ENCODE data around the gene ROBO1. TPM values are rescaled to one million over a fixed set of nuclear protein-coding genes. Genes with fewer than 3 reads are reported as not detected.

Gene ROBO1
- total and polyA plus RNA-seq, 4 donors = 1.0 to 30.3 (median 3.9) TPM

DNA sequence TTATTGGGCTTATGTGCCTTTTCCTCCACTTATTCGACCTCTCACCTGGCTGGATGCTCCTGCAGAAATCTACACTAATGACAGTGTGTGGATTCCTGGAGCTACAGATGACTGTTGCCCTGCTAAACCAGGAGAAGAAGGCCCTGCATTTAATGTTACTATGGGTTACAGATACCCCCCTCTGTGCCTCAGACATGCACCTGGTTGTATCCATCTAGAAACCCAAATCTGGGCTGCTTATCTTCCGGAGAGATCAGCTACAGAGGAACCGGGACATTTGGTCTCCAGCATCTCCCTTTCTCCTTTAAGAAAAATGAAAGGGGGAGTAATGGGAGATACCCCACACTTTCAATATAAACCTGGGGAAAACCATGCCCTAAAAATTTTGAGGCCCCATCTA lies 710.0 kb downstream of the ROBO1 start:
- peaks cover 0 to 8% (median 3%) of the 10 kb centered on the region in 4 donors for H3K9me3 ChIP-seq (ENCODE audit: control insufficient read depth in 4 of 4, low read length in 3 of 4)
- DNase-seq (ENCODE audit: low spot score) = no peak
- H3K4me1 ChIP-seq (ENCODE audit: control insufficient read depth in 4 of 4, insufficient read depth in 4 of 4, low read length in 3 of 4) = no peaks in the 10 kb centered on the region
- TF ChIP-seq FOXA2 (IDR thresholded peaks at IDR 0.05) (no peak), JUND (IDR thresholded peaks at IDR 0.05) (no peak), RXRA (IDR thresholded peaks at IDR 0.05) (no peak), RAD21 (IDR thresholded peaks at IDR 0.05) (no peak), FOXA1 (IDR thresholded peaks at IDR 0.05) (no peak), EGR1 (IDR thresholded peaks at IDR 0.05; ENCODE audit: low read depth in 2 of 2) (no peak), GABPA (IDR thresholded peaks at IDR 0.05 in 1 of 2, conservative IDR thresholded peaks at IDR 0.05 in 1 of 2) (no peak), SP1 (IDR thresholded peaks at IDR 0.05) (no peak), HNF4A (conservative IDR thresholded peaks at IDR 0.05) (no peak), TAF1 (conservative IDR thresholded peaks at IDR 0.05) (no peak), YY1 (IDR thresholded peaks at IDR 0.05) (no peak), NR2F2 (IDR thresholded peaks at IDR 0.05) (no peak)
- TF ChIP-seq, protein P1, sequence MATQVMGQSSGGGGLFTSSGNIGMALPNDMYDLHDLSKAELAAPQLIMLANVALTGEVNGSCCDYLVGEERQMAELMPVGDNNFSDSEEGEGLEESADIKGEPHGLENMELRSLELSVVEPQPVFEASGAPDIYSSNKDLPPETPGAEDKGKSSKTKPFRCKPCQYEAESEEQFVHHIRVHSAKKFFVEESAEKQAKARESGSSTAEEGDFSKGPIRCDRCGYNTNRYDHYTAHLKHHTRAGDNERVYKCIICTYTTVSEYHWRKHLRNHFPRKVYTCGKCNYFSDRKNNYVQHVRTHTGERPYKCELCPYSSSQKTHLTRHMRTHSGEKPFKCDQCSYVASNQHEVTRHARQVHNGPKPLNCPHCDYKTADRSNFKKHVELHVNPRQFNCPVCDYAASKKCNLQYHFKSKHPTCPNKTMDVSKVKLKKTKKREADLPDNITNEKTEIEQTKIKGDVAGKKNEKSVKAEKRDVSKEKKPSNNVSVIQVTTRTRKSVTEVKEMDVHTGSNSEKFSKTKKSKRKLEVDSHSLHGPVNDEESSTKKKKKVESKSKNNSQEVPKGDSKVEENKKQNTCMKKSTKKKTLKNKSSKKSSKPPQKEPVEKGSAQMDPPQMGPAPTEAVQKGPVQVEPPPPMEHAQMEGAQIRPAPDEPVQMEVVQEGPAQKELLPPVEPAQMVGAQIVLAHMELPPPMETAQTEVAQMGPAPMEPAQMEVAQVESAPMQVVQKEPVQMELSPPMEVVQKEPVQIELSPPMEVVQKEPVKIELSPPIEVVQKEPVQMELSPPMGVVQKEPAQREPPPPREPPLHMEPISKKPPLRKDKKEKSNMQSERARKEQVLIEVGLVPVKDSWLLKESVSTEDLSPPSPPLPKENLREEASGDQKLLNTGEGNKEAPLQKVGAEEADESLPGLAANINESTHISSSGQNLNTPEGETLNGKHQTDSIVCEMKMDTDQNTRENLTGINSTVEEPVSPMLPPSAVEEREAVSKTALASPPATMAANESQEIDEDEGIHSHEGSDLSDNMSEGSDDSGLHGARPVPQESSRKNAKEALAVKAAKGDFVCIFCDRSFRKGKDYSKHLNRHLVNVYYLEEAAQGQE (IDR thresholded peaks at IDR 0.05) = no peak
- TF ChIP-seq, protein P2, sequence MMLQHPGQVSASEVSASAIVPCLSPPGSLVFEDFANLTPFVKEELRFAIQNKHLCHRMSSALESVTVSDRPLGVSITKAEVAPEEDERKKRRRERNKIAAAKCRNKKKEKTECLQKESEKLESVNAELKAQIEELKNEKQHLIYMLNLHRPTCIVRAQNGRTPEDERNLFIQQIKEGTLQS (IDR thresholded peaks at IDR 0.05) = no peak
- TF ChIP-seq, protein P3, sequence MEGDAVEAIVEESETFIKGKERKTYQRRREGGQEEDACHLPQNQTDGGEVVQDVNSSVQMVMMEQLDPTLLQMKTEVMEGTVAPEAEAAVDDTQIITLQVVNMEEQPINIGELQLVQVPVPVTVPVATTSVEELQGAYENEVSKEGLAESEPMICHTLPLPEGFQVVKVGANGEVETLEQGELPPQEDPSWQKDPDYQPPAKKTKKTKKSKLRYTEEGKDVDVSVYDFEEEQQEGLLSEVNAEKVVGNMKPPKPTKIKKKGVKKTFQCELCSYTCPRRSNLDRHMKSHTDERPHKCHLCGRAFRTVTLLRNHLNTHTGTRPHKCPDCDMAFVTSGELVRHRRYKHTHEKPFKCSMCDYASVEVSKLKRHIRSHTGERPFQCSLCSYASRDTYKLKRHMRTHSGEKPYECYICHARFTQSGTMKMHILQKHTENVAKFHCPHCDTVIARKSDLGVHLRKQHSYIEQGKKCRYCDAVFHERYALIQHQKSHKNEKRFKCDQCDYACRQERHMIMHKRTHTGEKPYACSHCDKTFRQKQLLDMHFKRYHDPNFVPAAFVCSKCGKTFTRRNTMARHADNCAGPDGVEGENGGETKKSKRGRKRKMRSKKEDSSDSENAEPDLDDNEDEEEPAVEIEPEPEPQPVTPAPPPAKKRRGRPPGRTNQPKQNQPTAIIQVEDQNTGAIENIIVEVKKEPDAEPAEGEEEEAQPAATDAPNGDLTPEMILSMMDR (IDR thresholded peaks at IDR 0.05; ENCODE audit: low read depth, low read length, missing input control) = no peak
- TF ChIP-seq, protein P4, sequence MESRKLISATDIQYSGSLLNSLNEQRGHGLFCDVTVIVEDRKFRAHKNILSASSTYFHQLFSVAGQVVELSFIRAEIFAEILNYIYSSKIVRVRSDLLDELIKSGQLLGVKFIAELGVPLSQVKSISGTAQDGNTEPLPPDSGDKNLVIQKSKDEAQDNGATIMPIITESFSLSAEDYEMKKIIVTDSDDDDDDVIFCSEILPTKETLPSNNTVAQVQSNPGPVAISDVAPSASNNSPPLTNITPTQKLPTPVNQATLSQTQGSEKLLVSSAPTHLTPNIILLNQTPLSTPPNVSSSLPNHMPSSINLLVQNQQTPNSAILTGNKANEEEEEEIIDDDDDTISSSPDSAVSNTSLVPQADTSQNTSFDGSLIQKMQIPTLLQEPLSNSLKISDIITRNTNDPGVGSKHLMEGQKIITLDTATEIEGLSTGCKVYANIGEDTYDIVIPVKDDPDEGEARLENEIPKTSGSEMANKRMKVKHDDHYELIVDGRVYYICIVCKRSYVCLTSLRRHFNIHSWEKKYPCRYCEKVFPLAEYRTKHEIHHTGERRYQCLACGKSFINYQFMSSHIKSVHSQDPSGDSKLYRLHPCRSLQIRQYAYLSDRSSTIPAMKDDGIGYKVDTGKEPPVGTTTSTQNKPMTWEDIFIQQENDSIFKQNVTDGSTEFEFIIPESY (IDR thresholded peaks at IDR 0.05) = no peak
- no peaks in the 10 kb centered on the region for H3K27me3 ChIP-seq (ENCODE audit: control insufficient read depth in 4 of 4, insufficient read depth in 4 of 4, low read length in 3 of 4)
- no peaks in the 10 kb centered on the region for H3K36me3 ChIP-seq (ENCODE audit: control insufficient read depth in 4 of 4, insufficient read depth in 3 of 4, low read depth in 1 of 4, low read length in 3 of 4)
- no peak overlapping the region for H3K9ac ChIP-seq (ENCODE audit: low read depth in 1 of 2, low read length in 2 of 2)
- no peak overlapping the region for H3K4me3 ChIP-seq (ENCODE audit: low read depth in 1 of 3, low read length in 3 of 3)
- H3K27ac ChIP-seq (ENCODE audit: low read depth in 1 of 2, low read length in 2 of 2) = no peak overlapping the region
- 81% methylated on average over 3 of the region's 3 CpGs for WGBS

DNA sequence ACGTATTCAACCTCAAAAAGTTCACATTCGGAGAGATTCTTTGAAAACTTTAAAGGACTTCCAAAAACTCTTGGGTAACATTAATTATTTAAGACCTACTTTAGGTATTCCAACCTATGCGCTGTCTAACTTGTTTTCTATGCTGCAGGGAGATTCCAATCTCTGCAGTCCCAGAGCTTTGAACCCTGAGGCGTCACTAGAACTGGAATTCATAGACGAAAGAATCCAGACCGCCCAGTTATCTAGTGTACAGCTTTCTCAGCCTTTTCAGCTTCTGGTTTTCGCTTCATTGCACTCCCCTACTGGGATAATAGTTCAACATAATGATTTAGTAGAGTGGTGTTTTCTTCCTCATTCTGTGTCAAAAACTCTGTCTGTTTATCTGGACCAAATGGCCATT lies 711.3 kb downstream of the ROBO1 start:
- Histone ChIP-seq H3K27me3 (ENCODE audit: control insufficient read depth in 4 of 4, insufficient read depth in 4 of 4, low read length in 3 of 4) (no peaks in the 10 kb centered on the region), H3K4me3 (ENCODE audit: low read depth in 1 of 3, low read length in 3 of 3) (no peak overlapping the region), H3K9me3 (ENCODE audit: control insufficient read depth in 4 of 4, low read length in 3 of 4) (peaks cover 2 to 8% (median 7%) of the 10 kb centered on the region in 4 donors), H3K9ac (ENCODE audit: low read depth in 1 of 2, low read length in 2 of 2) (no peak overlapping the region), H3K4me1 (ENCODE audit: control insufficient read depth in 4 of 4, insufficient read depth in 4 of 4, low read length in 3 of 4) (no peaks in the 10 kb centered on the region), H3K36me3 (ENCODE audit: control insufficient read depth in 4 of 4, insufficient read depth in 3 of 4, low read depth in 1 of 4, low read length in 3 of 4) (no peaks in the 10 kb centered on the region), H3K27ac (ENCODE audit: low read depth in 1 of 2, low read length in 2 of 2) (no peak overlapping the region)
- DNase-seq (ENCODE audit: low spot score) = no peak
- WGBS = 81% methylated on average over 7 of the region's 7 CpGs
- TF ChIP-seq JUND (IDR thresholded peaks at IDR 0.05) = no peak
- no peak for TF ChIP-seq YY1 (IDR thresholded peaks at IDR 0.05)
- TF ChIP-seq NR2F2 (IDR thresholded peaks at IDR 0.05) = no peak
- no peak for TF ChIP-seq FOXA1 (IDR thresholded peaks at IDR 0.05)
- TF ChIP-seq, protein P1 (IDR thresholded peaks at IDR 0.05) = no peak
- TF ChIP-seq EGR1 (IDR thresholded peaks at IDR 0.05; ENCODE audit: low read depth in 2 of 2) = no peak
- TF ChIP-seq RAD21 (IDR thresholded peaks at IDR 0.05) = no peak
